ENCODE data around the gene GIMD1. TPM values are rescaled to one million over a fixed set of nuclear protein-coding genes. Genes with fewer than 3 reads are reported as not detected.

Gene GIMD1
- polyA plus RNA-seq, 3 donors, result not detected

- Mint-ChIP-seq H3K27ac (no peak overlapping the region), H3K9me3 (no peaks in the 10 kb centered on the region), H3K4me3 (no peak overlapping the region), H3K36me3 (peaks cover 42 to 44% of the 10 kb centered on the region in 2 donors), H3K4me1 (peaks cover 23% of the 10 kb centered on the region), H3K27me3 (ENCODE audit: low read depth in 3 of 3) (no peaks in the 10 kb centered on the region)
- no peak for DNase-seq
- Histone ChIP-seq H3K9me3 (replicated peaks in 1 of 2; ENCODE audit: control insufficient read depth in 1 of 2, insufficient read depth in 1 of 2, low read length in 2 of 2) (no peaks in the 10 kb centered on the region), H4K20me1 (ENCODE audit: insufficient read depth, low read length) (no peaks in the 10 kb centered on the region), H2AFZ (ENCODE audit: insufficient read depth, low read depth, low read length, poor library complexity, severe bottlenecking) (no peak overlapping the region), H3K27me3 (ENCODE audit: control insufficient read depth in 2 of 2, insufficient read depth in 2 of 2, low read length in 2 of 2) (no peaks in the 10 kb centered on the region), H3K36me3 (replicated peaks in 1 of 2; ENCODE audit: control insufficient read depth in 1 of 2, insufficient read depth in 2 of 2, low read length in 2 of 2) (peaks cover 34 to 62% of the 10 kb centered on the region in 2 donors), H3K79me2 (ENCODE audit: insufficient read depth, low read length) (no peaks in the 10 kb centered on the region), H3K4me2 (replicated peaks; ENCODE audit: extremely low read depth, low read length, poor library complexity, severe bottlenecking) (no peak overlapping the region), H3K4me3 (replicated peaks in 1 of 3; ENCODE audit: low read depth in 2 of 3, low read length in 3 of 3) (no peak overlapping the region), H3K27ac (ENCODE audit: low read depth in 1 of 2, low read length in 2 of 2) (no peak overlapping the region), H3K4me1 (ENCODE audit: control insufficient read depth in 1 of 2, insufficient read depth in 2 of 2, low read length in 2 of 2) (no peaks in the 10 kb centered on the region), H3K9ac (ENCODE audit: insufficient read depth, low read length, poor library complexity, severe bottlenecking) (no peak overlapping the region)
- no peak for TF ChIP-seq CTCF (IDR thresholded peaks at IDR 0.05)
- intact Hi-C loops (cut with micrococcal nuclease), result no loop called here
Observed at GRCh38 chr4:106351016-106351415, 17.6 kb downstream of the GIMD1 start.

DNA sequence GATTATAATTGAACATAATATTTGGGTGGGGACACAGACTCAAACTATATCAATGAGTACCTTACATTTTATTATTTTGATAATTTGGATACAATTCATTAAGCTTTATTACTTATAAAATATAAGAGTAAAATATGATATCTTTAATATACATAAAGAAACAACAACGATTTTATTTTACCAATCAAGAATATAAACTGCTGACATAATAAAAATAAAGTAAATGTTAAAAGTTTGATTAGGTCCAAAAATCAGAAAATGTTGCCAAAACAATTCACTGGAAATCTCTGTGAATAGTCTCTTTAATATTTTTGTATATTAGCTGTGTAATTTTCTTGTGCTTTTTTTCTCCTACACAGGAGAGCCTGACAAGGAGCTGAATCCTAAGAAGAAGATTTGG is 21.4 kb downstream of the GIMD1 start:
- no peaks in the 10 kb centered on the region for H3K27me3 ChIP-seq (ENCODE audit: control insufficient read depth in 2 of 2, insufficient read depth in 2 of 2, low read length in 2 of 2)
- no peaks in the 10 kb centered on the region for H3K4me1 ChIP-seq (ENCODE audit: control insufficient read depth in 1 of 2, insufficient read depth in 2 of 2, low read length in 2 of 2)
- no peak for DNase-seq
- no peaks in the 10 kb centered on the region for H3K9me3 Mint-ChIP-seq
- no peak for TF ChIP-seq CTCF (IDR thresholded peaks at IDR 0.05)
- H3K36me3 ChIP-seq (replicated peaks in 1 of 2; ENCODE audit: control insufficient read depth in 1 of 2, insufficient read depth in 2 of 2, low read length in 2 of 2), result peaks cover 49 to 88% of the 10 kb centered on the region in 2 donors
- H3K36me3 Mint-ChIP-seq, result peaks cover 53 to 56% of the 10 kb centered on the region in 2 donors
- H3K9me3 ChIP-seq (replicated peaks in 1 of 2; ENCODE audit: control insufficient read depth in 1 of 2, insufficient read depth in 1 of 2, low read length in 2 of 2), result no peaks in the 10 kb centered on the region
- H3K27ac Mint-ChIP-seq, result no peak overlapping the region
- no peaks in the 10 kb centered on the region for H3K4me1 Mint-ChIP-seq
- no peak overlapping the region for H3K4me2 ChIP-seq (replicated peaks; ENCODE audit: extremely low read depth, low read length, poor library complexity, severe bottlenecking)
- H3K9ac ChIP-seq (ENCODE audit: insufficient read depth, low read length, poor library complexity, severe bottlenecking), result no peak overlapping the region
- no peak overlapping the region for H3K27ac ChIP-seq (ENCODE audit: low read depth in 1 of 2, low read length in 2 of 2)
- H3K27me3 Mint-ChIP-seq (ENCODE audit: low read depth in 3 of 3), result no peaks in the 10 kb centered on the region
- H2AFZ ChIP-seq (ENCODE audit: insufficient read depth, low read depth, low read length, poor library complexity, severe bottlenecking), result no peak overlapping the region
- intact Hi-C loops (cut with micrococcal nuclease), result no loop called here
- peaks cover 14% of the 10 kb centered on the region for H3K79me2 ChIP-seq (ENCODE audit: insufficient read depth, low read length)
- H4K20me1 ChIP-seq (ENCODE audit: insufficient read depth, low read length), result peaks cover 22% of the 10 kb centered on the region
- no peak overlapping the region for H3K4me3 ChIP-seq (replicated peaks in 1 of 3; ENCODE audit: low read depth in 2 of 3, low read length in 3 of 3)
- H3K4me3 Mint-ChIP-seq, result no peak overlapping the region
- WGBS (ENCODE audit: insufficient coverage), result no CpG with 5 or more reads among the region's 1 CpG

Measured in CD14-positive monocyte (primary cell).